Neuronal stem cell (in vitro differentiated cells): ENCODE results near the gene PARP2.

Experiments used
- DNase-seq: peaks from one replicate; pipeline ENCODE4 v3.0.0-alpha.2; 2013; ENCODE audit warnings: low spot score
- H2AFZ ChIP-seq: one replicate; pipeline ENCODE4 v1.6.1; 2013; ENCODE audit warnings: mild to moderate bottlenecking, low read length, inconsistent platforms
- H2AK5ac ChIP-seq: 2 replicates; pipeline ENCODE4 v1.6.1; 2013; ENCODE audit warnings: low read depth, mild to moderate bottlenecking, inconsistent platforms, low read length, moderate library complexity, mixed read lengths
- H2BK120ac ChIP-seq: 2 replicates; pipeline ENCODE4 v1.6.1; 2013; ENCODE audit warnings: low read depth, mild to moderate bottlenecking, inconsistent platforms, low read length, moderate library complexity, mixed read lengths
- H2BK12ac ChIP-seq: one replicate; pipeline ENCODE4 v1.6.1; 2013; ENCODE audit warnings: low read length, inconsistent platforms
- H2BK15ac ChIP-seq: 2 replicates; pipeline ENCODE4 v1.6.1; 2013; ENCODE audit warnings: mild to moderate bottlenecking, low read length, inconsistent platforms, mixed read lengths
- H2BK5ac ChIP-seq: one replicate; pipeline ENCODE4 v1.6.1; 2013; ENCODE audit warnings: inconsistent platforms, mild to moderate bottlenecking, low read length, moderate library complexity
- H3K14ac ChIP-seq: one replicate; pipeline ENCODE4 v1.6.1; 2013; ENCODE audit warnings: low read length, inconsistent platforms
- H3K18ac ChIP-seq: 2 replicates; pipeline ENCODE4 v1.6.1; 2013; ENCODE audit warnings: low read length, inconsistent platforms
- H3K23ac ChIP-seq: 2 replicates; pipeline ENCODE4 v1.6.1; 2013; ENCODE audit warnings: low read depth, mild to moderate bottlenecking, mixed read lengths, low read length, inconsistent platforms; ENCODE audit not compliant: poor library complexity
- H3K27ac ChIP-seq: replicated peaks from 3 replicates; pipeline ENCODE4 v1.5.1; 2013; ENCODE audit warnings: low read length, inconsistent platforms
- H3K27me3 ChIP-seq, 3 experiments: 2 replicates each; pipeline ENCODE4 v1.6.1; 2013; ENCODE audit warnings: low read length in 3 of 3, mild to moderate bottlenecking in 2 of 3, inconsistent platforms in 1 of 3, low read depth in 1 of 3, mixed read lengths in 1 of 3, moderate library complexity in 1 of 3; ENCODE audit not compliant: control insufficient read depth in 3 of 3, insufficient read depth in 3 of 3
- H3K36me3 ChIP-seq, 2 donors: replicated peaks in 1 of 2; 2 replicates each; pipeline ENCODE4 v1.6.1; 2013; ENCODE audit warnings: low read length in 2 of 2; ENCODE audit not compliant: control insufficient read depth in 2 of 2, insufficient read depth in 2 of 2
- H3K4ac ChIP-seq: 2 replicates; pipeline ENCODE4 v1.6.1; 2013; ENCODE audit warnings: inconsistent platforms, mild to moderate bottlenecking, low read length, moderate library complexity
- H3K4me1 ChIP-seq, 2 donors: 1 replicate in 1 of 2; 2 replicates in 1 of 2; pipeline ENCODE4 v1.6.1; 2013; ENCODE audit warnings: low read length in 2 of 2, low read depth in 1 of 2; ENCODE audit not compliant: control insufficient read depth in 2 of 2, insufficient read depth in 1 of 2
- H3K4me2 ChIP-seq: one replicate; pipeline ENCODE4 v1.6.1; 2013; ENCODE audit warnings: mild to moderate bottlenecking, low read length, inconsistent platforms; ENCODE audit not compliant: insufficient read depth, poor library complexity, severe bottlenecking
- H3K4me3 ChIP-seq, 2 donors: 2 replicates each; pipeline ENCODE4 v1.5.1; 2013; ENCODE audit warnings: low read length in 2 of 2, mild to moderate bottlenecking in 2 of 2, inconsistent platforms in 1 of 2, moderate library complexity in 1 of 2
- H3K79me1 ChIP-seq: one replicate; pipeline ENCODE4 v1.6.1; 2013; ENCODE audit warnings: low read depth, mild to moderate bottlenecking, inconsistent platforms, low read length, moderate library complexity
- H3K9ac ChIP-seq: one replicate; pipeline ENCODE4 v1.6.1; 2013; ENCODE audit warnings: mild to moderate bottlenecking, low read depth, low read length, inconsistent platforms; ENCODE audit not compliant: poor library complexity
- H3K9me3 ChIP-seq, 2 donors: replicated peaks in 1 of 2; 2 replicates each; pipeline versions ENCODE3 to v1.6.1; 2013; ENCODE audit warnings: low read length in 2 of 2, mild to moderate bottlenecking in 2 of 2, inconsistent platforms in 1 of 2, low read depth in 1 of 2, mixed read lengths in 1 of 2, moderate library complexity in 1 of 2; ENCODE audit not compliant: control insufficient read depth in 2 of 2, insufficient read depth in 1 of 2
- H4K8ac ChIP-seq: one replicate; pipeline ENCODE4 v1.6.1; 2013; ENCODE audit warnings: low read depth, mild to moderate bottlenecking, inconsistent platforms, low read length, moderate library complexity
- H4K91ac ChIP-seq: one replicate; pipeline ENCODE4 v1.6.1; 2013; ENCODE audit warnings: low read length, low read depth, mild to moderate bottlenecking, inconsistent platforms; ENCODE audit not compliant: poor library complexity
- WGBS, 2 donors: extraction: QIAGEN DNeasy Blood & Tissue Kit; methylation state at CpG; one replicate each; pipeline ENCODE4 v1.1.7; 2013; ENCODE audit warnings: missing lambda C conversion rate in 2 of 2, mixed read lengths in 1 of 2; ENCODE audit not compliant: insufficient read length in 2 of 2, insufficient replicate concordance in 1 of 2; ENCODE audit errors: extremely low coverage in 2 of 2; 5-methylcytosine and 5-hydroxymethylcytosine counted together
- small RNA-seq: library from polyadenylated mRNA; stranded (forward); fragments of <200 nt; extraction: miRNeasy Mini kit (QIAGEN cat#:217004); gene quantifications from one replicate; pipeline ENCODE3, GENCODE V24; 2013; ENCODE audit not compliant: insufficient read depth

Gene PARP2

DNA sequence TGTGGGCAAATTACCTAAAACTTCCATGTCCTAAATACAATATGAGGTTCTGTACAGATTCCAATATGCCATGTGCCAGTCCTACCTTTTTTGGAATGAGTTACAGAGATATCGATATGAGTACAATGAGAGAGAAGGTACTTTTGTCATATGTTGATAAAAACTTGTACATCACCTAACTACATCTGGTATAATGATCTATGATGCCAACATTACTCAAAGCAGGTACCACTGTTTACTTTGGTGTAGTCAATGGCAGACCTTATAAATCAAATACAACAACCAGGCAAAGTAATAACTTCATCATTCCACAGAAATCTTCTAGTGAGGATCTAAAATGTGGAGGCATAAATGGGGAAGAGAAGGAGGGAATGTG, 57.1 kb downstream of the PARP2 start:
- Histone ChIP-seq H3K23ac (no peak overlapping the region), H3K18ac (no peak overlapping the region), H3K27ac (no peak overlapping the region), H4K8ac (no peak overlapping the region), H3K14ac (no peak overlapping the region), H3K9ac (no peak overlapping the region), H4K91ac (no peak overlapping the region), H3K4me1 (no peaks in the 10 kb centered on the region), H3K4me3 (no peak overlapping the region), H2BK120ac (no peak overlapping the region), H3K27me3 (no peaks in the 10 kb centered on the region), H2AFZ (no peak overlapping the region), H2BK12ac (no peak overlapping the region), H3K4me2 (no peak overlapping the region), H3K79me1 (no peaks in the 10 kb centered on the region), H3K9me3 (no peaks in the 10 kb centered on the region), H2BK15ac (no peak overlapping the region), H3K4ac (no peak overlapping the region), H3K36me3 (peaks cover 13 to 75% of the 10 kb centered on the region in 2 donors), H2BK5ac (no peak overlapping the region), H2AK5ac (no peak overlapping the region)
- no peak for DNase-seq
- no CpG with 5 or more reads among the region's 1 CpG for WGBS, 2 donors

DNA sequence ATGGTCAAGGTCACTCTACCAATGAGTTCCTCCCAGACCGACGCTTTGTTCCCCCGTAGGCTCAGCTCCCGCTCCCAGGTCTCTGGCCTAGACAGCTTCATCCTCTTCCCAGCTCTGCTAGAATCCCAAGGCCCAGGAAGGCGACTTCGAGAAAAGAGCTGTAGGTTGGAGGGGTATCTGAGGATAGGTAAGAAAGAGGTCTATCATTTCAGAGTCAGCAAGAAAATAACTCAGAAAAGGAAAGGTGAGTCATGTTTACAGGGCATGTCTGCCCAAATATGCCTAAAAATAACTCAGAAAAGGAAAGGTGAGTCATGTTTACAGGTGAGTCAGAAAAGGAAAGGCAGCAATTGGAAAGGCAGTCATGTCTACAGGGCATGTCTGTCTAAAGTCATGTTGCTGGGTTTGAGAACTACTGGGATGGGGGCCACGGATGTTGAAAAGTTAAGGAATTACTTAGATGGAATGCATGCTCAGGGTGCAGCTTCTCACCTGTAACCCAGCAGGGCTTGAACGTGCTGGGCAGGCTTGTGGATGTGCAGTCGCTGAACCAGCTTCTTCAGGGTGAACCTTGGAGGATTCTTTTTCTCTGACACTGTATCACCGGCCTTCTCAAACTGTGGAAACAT, 57.6 kb downstream of the PARP2 start:
- no peaks in the 10 kb centered on the region for H3K27me3 ChIP-seq
- no peaks in the 10 kb centered on the region for H3K9me3 ChIP-seq
- H2AFZ ChIP-seq, result no peak overlapping the region
- no peak overlapping the region for H2BK120ac ChIP-seq
- H4K8ac ChIP-seq, result no peak overlapping the region
- H3K4me3 ChIP-seq, result no peak overlapping the region
- no peak overlapping the region for H3K9ac ChIP-seq
- H3K23ac ChIP-seq, result no peak overlapping the region
- no peak overlapping the region for H3K14ac ChIP-seq
- no peak overlapping the region for H3K4ac ChIP-seq
- WGBS, 2 donors, result no CpG with 5 or more reads among the region's 10 CpGs
- DNase-seq, result no peak
- no peak overlapping the region for H3K18ac ChIP-seq
- no peak overlapping the region for H2BK15ac ChIP-seq
- H2AK5ac ChIP-seq, result no peak overlapping the region
- no peak overlapping the region for H2BK5ac ChIP-seq
- H3K36me3 ChIP-seq, result peaks cover 13 to 74% of the 10 kb centered on the region in 2 donors
- H3K4me1 ChIP-seq, result no peaks in the 10 kb centered on the region
- no peak overlapping the region for H4K91ac ChIP-seq
- H3K4me2 ChIP-seq, result no peak overlapping the region
- H3K79me1 ChIP-seq, result no peaks in the 10 kb centered on the region
- no peak overlapping the region for H2BK12ac ChIP-seq
- no peak overlapping the region for H3K27ac ChIP-seq

DNA sequence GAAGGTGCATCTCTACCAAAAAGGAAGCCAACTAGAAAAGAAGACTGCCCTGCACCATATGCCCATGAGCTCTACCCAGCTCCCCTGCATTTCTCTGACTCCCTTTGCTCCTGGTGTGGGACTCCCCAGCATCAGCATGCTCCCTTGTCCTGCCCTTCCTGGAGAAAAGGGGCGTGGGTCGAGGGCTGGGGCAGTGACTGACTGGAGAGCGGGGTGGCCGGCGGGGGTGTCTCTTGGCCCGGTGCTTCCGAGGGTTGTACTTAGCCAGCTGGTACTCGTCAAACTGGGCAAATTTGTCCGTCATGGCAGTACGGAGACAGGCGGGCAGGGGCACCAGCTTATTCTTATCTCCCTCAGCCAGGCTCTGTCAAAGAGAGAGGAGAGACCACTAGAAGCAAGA, 60.1 kb downstream of the PARP2 start:
- no peak overlapping the region for H2BK12ac ChIP-seq
- H3K4me1 ChIP-seq, result no peaks in the 10 kb centered on the region
- no peak overlapping the region for H3K14ac ChIP-seq
- no peak overlapping the region for H2AFZ ChIP-seq
- H3K79me1 ChIP-seq, result no peaks in the 10 kb centered on the region
- no peak overlapping the region for H3K27ac ChIP-seq
- H3K4me2 ChIP-seq, result no peak overlapping the region
- H2BK5ac ChIP-seq, result no peak overlapping the region
- no peak overlapping the region for H3K23ac ChIP-seq
- no peak for DNase-seq
- WGBS, 2 donors, result no CpG with 5 or more reads among the region's 11 CpGs
- no peak overlapping the region for H3K9ac ChIP-seq
- H3K27me3 ChIP-seq, result no peaks in the 10 kb centered on the region
- no peak overlapping the region for H4K91ac ChIP-seq
- H3K36me3 ChIP-seq, result peaks cover 14 to 83% of the 10 kb centered on the region in 2 donors
- H3K18ac ChIP-seq, result no peak overlapping the region
- H4K8ac ChIP-seq, result no peak overlapping the region
- no peak overlapping the region for H2BK120ac ChIP-seq
- no peak overlapping the region for H3K4me3 ChIP-seq
- no peaks in the 10 kb centered on the region for H3K9me3 ChIP-seq
- no peak overlapping the region for H2BK15ac ChIP-seq
- H2AK5ac ChIP-seq, result no peak overlapping the region
- no peak overlapping the region for H3K4ac ChIP-seq

Small RNA genes within 50 kb of the gene (small RNA-seq; reads per million reads assigned to genes)
- gene SNORA79B (6.3 reads per million, percentile 33 among the genes with 10 or more reads in this experiment), gene SNORD126 (521 reads per million, percentile 98 among the genes with 10 or more reads in this experiment)
